ENCODE results near the gene QRFPR.

GRCh38 chr4:121397434-121397833 lies 16.6 kb upstream of the QRFPR start:
- TF ChIP-seq CTCF (IDR thresholded peaks at IDR 0.05): no peak
- TF ChIP-seq POLR2AphosphoS5 (IDR thresholded peaks at IDR 0.05): no peak
- no peak for TF ChIP-seq POLR2A (IDR thresholded peaks at IDR 0.05)
